Muscle of arm (tissue), 12 donors: ENCODE data around the gene CDR2. TPM values are rescaled to one million over a fixed set of nuclear protein-coding genes. Genes with fewer than 3 reads are reported as not detected.
A peak's percentile ranks its signal among the peaks of the same experiment; 100 is the strongest.
"Not testable (repeated sequence)": the region's sequence is repeated elsewhere in the genome, so short reads cannot be mapped to it uniquely, and the experiment has no call there.

Experiments used
- DNase-seq: peaks from one replicate; pipeline ENCODE4 v3.0.0-alpha.2; 2013
- polyA plus RNA-seq, 12 donors: library from polyadenylated mRNA; unstranded; fragments of 120-200 nt; gene quantifications; one replicate each; pipeline ENCODE4 v1.2.1, GENCODE V29; 2013; ENCODE audit not compliant: insufficient read length in 12 of 12

CDR2 gene
- polyA plus RNA-seq, 12 donors = 13.7 to 26.3 (median 19.1) TPM; not detected in 1

- DNase-seq = no peak
Observed at GRCh38 chr16:22380529-22380928, 6.1 kb upstream of the CDR2 start.

DNA sequence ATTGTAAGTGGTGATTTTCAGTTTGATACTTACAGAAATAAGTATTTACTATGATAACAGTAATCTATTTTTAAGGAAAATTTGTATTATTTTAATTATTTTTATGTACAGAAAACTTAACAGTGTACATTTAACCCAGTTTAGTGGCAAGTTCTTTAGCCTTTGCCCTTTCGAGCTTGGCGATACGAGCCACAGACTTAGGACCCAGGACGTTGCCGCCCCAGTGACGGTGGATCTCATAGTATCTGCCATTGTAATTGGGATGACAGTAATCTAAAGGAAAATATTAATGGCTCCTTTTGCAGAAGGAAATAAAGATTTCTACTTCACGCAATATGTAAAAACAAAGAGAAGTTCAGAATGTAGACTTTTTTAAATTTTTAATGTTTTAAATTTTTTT lies 5.2 kb upstream of the CDR2 start:
- DNase-seq = no peak

- DNase-seq = no peak
Observed at GRCh38 chr16:22375963-22376640, 1.7 kb upstream of the CDR2 start.

DNA sequence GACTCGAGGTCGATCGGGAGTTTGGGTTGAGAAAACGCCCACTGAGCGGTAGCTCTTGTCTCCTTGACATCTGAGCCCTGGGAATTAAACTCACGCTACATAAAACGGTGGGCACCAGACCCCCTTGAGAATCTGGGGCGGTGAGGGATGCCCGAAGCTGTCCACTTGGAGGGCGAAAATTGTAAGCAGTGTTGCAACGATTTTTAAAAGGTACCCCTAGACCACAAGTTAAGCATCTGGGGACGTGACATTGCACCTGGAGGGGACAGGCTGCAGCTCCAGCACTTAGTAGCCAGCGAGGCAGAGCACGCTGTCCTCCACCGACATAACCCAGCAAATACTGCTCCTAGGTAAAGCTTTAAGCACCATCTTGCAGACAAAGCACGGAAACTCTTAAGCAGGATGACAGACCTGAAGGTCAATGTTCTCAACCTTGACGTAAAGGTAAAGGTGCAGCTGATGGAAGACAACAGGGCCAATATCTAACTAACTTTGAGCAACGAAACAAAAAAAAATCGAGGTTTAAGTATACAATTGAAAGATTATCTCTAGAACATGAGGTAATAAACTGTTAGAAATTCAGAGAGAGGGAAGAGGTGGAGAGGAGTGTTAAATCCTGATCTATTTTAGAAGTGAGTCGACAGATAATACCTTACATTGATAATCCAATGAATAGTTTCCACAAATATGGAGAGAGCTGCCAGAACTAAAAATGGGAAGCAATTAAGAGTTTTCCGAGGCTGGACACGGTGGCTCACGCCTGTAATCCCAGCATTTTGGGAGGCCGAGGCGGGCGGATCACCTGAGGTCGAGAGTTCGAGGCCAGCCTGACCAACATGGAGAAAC lies 921 bp upstream of the CDR2 start:
- no peak for DNase-seq

- peak; percentile 41 for DNase-seq
Observed at GRCh38 chr16:22373662-22374310, 633 bp downstream of the CDR2 start.

- DNase-seq = no peak
Observed at GRCh38 chr16:22372882-22373661, 1.3 kb downstream of the CDR2 start.

DNA sequence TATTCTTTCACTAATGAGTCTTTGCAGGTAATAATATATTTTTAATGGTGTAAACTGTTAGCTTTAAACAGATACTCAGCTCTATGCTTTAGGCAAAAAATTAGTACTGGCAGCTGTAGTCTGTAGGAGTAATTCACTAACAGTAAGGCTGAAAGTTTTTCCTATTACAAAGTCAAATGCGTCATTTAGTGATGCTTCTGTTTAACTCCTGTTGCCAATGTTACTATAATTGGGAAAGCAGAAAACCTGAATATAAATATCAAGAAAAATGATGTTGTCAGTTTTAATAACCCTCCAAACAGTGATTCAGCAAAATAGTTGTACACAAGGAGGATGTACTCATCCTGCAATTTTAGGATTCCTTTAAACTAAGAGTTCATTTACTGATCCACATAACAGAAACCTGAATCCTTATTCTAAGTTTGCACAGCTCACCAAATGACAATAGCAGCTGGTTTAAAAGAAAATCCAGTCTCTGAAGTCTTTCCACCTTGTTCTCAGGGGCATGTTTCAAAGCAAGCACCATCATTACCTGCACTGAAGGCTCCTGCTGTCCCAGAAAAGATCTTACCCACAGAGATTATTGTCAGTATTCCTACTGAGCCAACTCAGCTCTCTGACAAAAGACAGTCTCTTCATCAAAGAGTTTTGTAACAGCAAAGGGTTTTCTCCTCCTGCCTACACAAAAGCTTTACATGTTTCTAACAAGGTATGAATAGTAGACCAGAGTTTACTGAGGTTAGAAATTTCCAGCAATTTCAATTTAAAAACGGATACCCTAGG lies 4.2 kb downstream of the CDR2 start:
- peak; percentile 43 for DNase-seq

DNA sequence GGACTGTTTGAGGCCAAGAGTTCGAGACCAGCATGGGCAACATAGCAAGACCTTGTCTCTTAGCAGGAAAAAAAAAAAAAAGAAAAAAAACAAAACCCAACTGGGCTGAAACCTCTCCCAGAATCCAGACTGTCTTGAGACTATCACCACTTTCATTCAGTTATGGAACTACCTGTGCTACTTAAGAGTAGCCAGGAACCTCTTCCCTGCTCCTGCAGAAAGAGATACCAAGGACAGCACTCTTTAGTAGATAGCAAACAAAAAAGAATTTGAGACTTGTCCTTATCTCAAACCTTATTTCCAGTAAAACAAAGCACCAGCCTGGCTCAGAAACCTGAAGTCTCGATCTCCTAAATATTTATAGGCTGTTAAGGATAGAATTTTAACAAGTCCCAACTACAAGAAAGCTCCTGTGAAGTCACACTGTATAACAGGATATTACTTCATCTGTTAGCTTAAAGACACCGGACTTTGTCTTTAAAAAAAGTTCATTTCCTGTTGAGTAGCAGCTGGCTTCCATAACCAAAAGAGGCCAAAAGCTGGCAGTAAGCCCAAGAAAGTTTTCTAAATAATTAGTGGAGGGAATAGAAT lies 5.1 kb downstream of the CDR2 start:
- DNase-seq = peak; percentile 31

DNA sequence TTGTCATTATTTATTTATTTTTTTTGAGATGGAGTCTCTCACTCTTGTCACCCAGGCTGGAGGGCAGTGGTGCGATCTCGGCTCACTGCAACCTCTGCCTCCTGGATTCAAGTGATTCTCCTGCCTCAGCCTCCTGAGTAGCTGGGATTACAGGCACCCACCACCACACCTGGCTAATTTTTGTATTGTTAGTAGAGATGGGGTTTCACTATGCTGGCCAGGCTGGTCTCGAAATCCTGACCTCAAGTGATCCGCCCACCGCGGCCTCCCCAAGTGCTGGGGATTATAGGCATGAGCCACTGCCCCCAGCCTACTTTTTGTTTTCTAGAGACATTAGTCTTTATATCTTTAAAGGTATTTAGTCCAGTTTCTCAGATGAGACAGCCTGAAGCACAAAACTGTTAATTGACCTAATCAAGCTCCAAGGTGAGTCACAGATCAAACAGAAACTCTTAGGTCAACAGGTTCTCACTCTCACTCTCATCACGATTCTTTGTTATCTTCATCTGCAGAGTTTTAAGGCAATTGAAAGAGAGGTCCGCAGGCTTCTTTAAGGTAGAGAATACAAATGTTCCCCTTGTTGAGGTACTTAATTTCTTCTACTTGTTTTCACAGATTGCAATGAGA lies 6.1 kb downstream of the CDR2 start:
- not testable (repeated sequence) for DNase-seq

- no peak for DNase-seq
Observed at GRCh38 chr16:22366889-22367288, 7.5 kb downstream of the CDR2 start.

DNA sequence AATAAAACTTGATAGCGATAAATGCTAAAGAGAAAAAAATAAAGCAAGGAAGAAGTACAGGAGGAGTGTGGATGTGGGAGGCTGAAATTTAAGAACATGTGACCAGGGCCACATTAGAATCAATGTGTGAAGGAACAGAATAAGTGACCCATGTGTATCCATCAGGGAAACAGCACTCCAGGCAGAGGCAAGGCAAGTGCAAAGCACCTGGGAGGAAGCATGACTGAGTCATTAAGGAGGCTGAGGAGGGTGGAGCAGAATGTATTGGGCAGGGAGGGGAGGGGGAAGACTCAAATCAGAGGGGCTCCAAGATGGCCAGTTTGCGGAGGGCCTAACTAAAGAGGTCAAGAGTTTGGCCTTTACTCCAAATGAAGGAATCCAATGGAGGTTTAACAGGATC lies 8.0 kb downstream of the CDR2 start:
- no peak for DNase-seq

- no peak for DNase-seq
Observed at GRCh38 chr16:22364241-22364640, 10.2 kb downstream of the CDR2 start.

GRCh38 chr16:22360963-22361659 lies 13.3 kb downstream of the CDR2 start:
- DNase-seq = no peak

DNA sequence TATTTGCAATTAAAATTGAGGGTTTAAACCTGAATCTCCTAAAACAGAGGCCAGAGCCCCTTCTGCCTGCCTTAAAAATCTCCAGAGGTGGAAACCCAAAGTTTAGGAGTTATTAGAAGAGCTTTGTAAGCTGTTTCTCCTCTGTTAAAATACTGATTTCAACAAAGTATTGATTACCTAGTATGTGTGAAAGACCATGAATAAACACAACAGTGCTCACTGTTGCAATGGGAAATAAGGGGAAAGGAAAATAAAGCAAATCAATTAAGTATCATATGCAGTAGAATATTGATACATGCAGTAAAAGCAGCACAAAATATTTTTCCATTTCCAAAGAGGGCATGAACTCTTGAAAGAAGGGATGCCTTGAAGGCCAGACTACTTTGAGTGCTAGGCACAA lies 14.7 kb downstream of the CDR2 start:
- DNase-seq = no peak

- DNase-seq = no peak
Observed at GRCh38 chr16:22358000-22358399, 16.4 kb downstream of the CDR2 start.

- no peak for DNase-seq
Observed at GRCh38 chr16:22357635-22357971, 16.8 kb downstream of the CDR2 start.

GRCh38 chr16:22356930-22357634 lies 17.3 kb downstream of the CDR2 start:
- no peak for DNase-seq

DNA sequence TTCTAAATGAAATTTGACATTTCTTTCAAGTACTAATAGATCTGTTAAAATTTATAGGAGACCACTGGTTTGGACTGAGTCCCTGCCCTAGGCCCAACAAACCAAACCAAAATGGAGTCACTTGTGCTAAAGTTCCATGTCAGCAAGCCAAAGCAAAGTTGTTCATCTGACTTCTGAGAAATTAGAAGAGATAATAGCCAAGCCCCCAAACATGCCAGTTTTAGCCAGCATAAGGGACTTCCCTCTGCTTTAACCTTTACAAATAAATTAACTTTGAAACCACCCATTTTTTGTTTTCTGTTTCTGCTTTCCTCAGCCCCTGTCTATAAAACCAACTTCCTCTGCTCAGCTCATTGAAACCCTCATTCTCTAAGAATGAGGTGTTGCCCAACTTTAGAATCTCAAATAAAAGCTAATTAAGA lies 18.9 kb downstream of the CDR2 start:
- DNase-seq = no peak

DNA sequence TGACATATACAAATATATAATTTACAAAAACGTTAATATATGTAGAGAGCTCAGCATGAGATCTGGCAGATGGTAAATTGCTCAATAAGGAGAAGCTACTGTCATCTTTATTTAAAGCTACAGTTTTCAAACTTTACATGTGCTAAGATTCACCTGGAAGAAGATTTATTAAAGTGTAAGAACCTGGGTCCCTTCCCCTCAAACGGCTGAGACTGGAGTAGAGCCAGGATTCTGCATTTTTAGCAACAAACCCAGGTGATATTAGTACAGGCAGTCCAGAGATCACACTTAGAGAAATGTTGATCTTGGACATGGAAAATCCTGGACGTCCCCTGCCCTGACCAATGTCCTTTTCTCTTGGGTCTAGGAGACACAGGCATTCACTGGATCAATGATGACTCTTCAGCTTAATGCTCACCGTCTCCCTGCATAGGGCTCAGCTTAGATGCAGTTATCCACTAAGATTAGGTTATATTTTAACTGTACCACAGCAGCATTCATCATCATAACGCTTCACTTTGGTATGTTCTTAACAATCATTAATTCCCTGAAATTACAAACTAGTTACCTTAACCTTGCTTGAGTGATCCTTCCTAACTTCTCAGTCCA lies 20.4 kb downstream of the CDR2 start:
- DNase-seq = no peak
